H1 (cell line): ENCODE results near the gene MDH1B. TPM values are rescaled to one million over a fixed set of nuclear protein-coding genes. Genes with fewer than 3 reads are reported as not detected.

Experiments
- CTCF ChIA-PET: fragments of 300-600 bp; sonication (Branson Sonifier 250); formaldehyde crosslinking; loops from one replicate; lab custom pipeline; 2021; ENCODE audit not compliant: partially characterized antibody; lab: Charles Lee
- POLR2A ChIA-PET: fragments of 300-600 bp; sonication (Branson Sonifier 250); formaldehyde crosslinking; loops from one replicate; lab custom pipeline; 2021; ENCODE audit warnings: inconsistent platforms; ENCODE audit not compliant: partially characterized antibody; lab: Charles Lee
- DNase-seq, 2 experiments: peaks; one replicate each; pipeline versions ENCODE4 v3.0.0 to v3.0.0-alpha.2; 2010 to 2022; ENCODE audit warnings: low spot score in 2 of 2, low read depth in 1 of 2, mixed read lengths in 1 of 2
- FAIRE-seq: peaks from 2 replicates; lab custom pipeline; 2011; peaks lifted over from hg19 to GRCh38; lab: Jason Lieb, UNC
- H2AFZ ChIP-seq: 2 replicates; pipeline ENCODE4 v1.8.1; 2012; ENCODE audit warnings: low read length, inconsistent platforms
- H2AK5ac ChIP-seq: 2 replicates; pipeline ENCODE4 v1.6.1; 2013; ENCODE audit warnings: low read depth, low read length
- H2BK120ac ChIP-seq: replicated peaks from 2 replicates; pipeline ENCODE3; 2013; ENCODE audit warnings: low read depth, low read length, inconsistent platforms
- H2BK12ac ChIP-seq: 2 replicates; pipeline ENCODE4 v1.6.1; 2013; ENCODE audit warnings: low read depth, low read length
- H2BK15ac ChIP-seq: 2 replicates; pipeline ENCODE4 v1.6.1; 2013; ENCODE audit warnings: low read length
- H2BK20ac ChIP-seq: 2 replicates; pipeline ENCODE4 v1.6.1; 2013; ENCODE audit warnings: low read length
- H2BK5ac ChIP-seq: 2 replicates; pipeline ENCODE4 v1.6.1; 2013; ENCODE audit warnings: low read depth, low read length
- H3K14ac ChIP-seq: 2 replicates; pipeline ENCODE4 v1.6.1; 2013; ENCODE audit warnings: inconsistent platforms; ENCODE audit not compliant: insufficient read length
- H3K18ac ChIP-seq: 2 replicates; pipeline ENCODE4 v1.6.1; 2013; ENCODE audit warnings: low read length; ENCODE audit errors: extremely low read depth
- H3K23ac ChIP-seq: 2 replicates; pipeline ENCODE4 v1.6.1; 2013; ENCODE audit warnings: inconsistent platforms; ENCODE audit not compliant: insufficient read length
- H3K23me2 ChIP-seq: 2 replicates; pipeline ENCODE4 v1.6.1; 2013; ENCODE audit warnings: low read depth, low read length
- H3K27ac ChIP-seq: 2 replicates; pipeline ENCODE4 v1.6.1; 2011; ENCODE audit warnings: low read depth, low read length, inconsistent platforms
- H3K27me3 ChIP-seq, 4 experiments: replicated peaks in 1 of 4; 1 replicate in 1 of 4; 2 replicates in 3 of 4; pipeline versions ENCODE4 v1.6.1 to v1.8.1; 2011 to 2013; ENCODE audit warnings: low read length in 3 of 4, mild to moderate bottlenecking in 3 of 4, inconsistent platforms in 2 of 4, mixed read lengths in 2 of 4, moderate library complexity in 1 of 4; ENCODE audit not compliant: control insufficient read depth in 3 of 4, insufficient read depth in 3 of 4; ENCODE audit errors: extremely low read depth in 1 of 4
- H3K36me3 ChIP-seq, 4 experiments: 2 replicates each; pipeline versions ENCODE4 v1.6.1 to v1.8.1; 2011 to 2013; ENCODE audit warnings: mild to moderate bottlenecking in 4 of 4, low read length in 3 of 4, moderate library complexity in 2 of 4, control low read depth in 1 of 4, inconsistent platforms in 1 of 4; ENCODE audit not compliant: insufficient read depth in 4 of 4, control insufficient read depth in 2 of 4
- H3K4ac ChIP-seq: replicated peaks from 2 replicates; pipeline ENCODE3; 2013; ENCODE audit warnings: low read length, low read depth, mixed read lengths, inconsistent platforms; ENCODE audit not compliant: insufficient read length
- H3K4me1 ChIP-seq, 4 experiments: replicated peaks in 1 of 4; 1 replicate in 1 of 4; 2 replicates in 3 of 4; pipeline versions ENCODE4 v1.6.1 to v1.8.1; 2011 to 2013; ENCODE audit warnings: low read length in 3 of 4, inconsistent platforms in 2 of 4, mixed read lengths in 1 of 4; ENCODE audit not compliant: insufficient read depth in 4 of 4, control insufficient read depth in 3 of 4
- H3K4me2 ChIP-seq, 2 experiments: 2 replicates each; pipeline versions ENCODE4 v1.6.1 to v1.8.1; 2011 to 2013; ENCODE audit warnings: low read depth in 2 of 2, low read length in 2 of 2, control low read depth in 1 of 2, inconsistent platforms in 1 of 2, mild to moderate bottlenecking in 1 of 2; ENCODE audit not compliant: insufficient read depth in 1 of 2
- H3K4me3 ChIP-seq, 4 experiments: fragments of 200-600, 300-600 bp in 1 of 4; sonication (generic), shearing (Covaris generic), sonication (Bioruptor Twin) in 1 of 4; 2 replicates each; pipeline versions ENCODE4 v1.5.1 to v1.8.1; 2011 to 2016; ENCODE audit warnings: low read length in 4 of 4, low read depth in 3 of 4, control low read depth in 2 of 4, inconsistent platforms in 2 of 4, mild to moderate bottlenecking in 2 of 4, mixed read lengths in 1 of 4, moderate library complexity in 1 of 4; ENCODE audit not compliant: insufficient read depth in 2 of 4; ENCODE audit errors: extremely low read depth in 1 of 4
- H3K56ac ChIP-seq: replicated peaks from 2 replicates; pipeline ENCODE3; 2013; ENCODE audit warnings: low read depth, mild to moderate bottlenecking, mixed read lengths, low read length, inconsistent platforms; ENCODE audit not compliant: insufficient read length
- H3K79me1 ChIP-seq: 2 replicates; pipeline ENCODE4 v1.6.1; 2013; ENCODE audit warnings: low read depth, low read length, control low read depth
- H3K79me2 ChIP-seq, 2 experiments: 2 replicates each; pipeline versions ENCODE4 v1.6.1 to v1.8.1; 2012 to 2013; ENCODE audit warnings: low read length in 2 of 2, mild to moderate bottlenecking in 2 of 2, inconsistent platforms in 1 of 2; ENCODE audit not compliant: insufficient read depth in 2 of 2, control insufficient read depth in 1 of 2
- H3K9ac ChIP-seq, 4 experiments: replicated peaks in 1 of 4; 1 replicate in 1 of 4; 2 replicates in 3 of 4; pipeline versions ENCODE4 v1.6.1 to v1.8.1; 2011 to 2013; ENCODE audit warnings: low read depth in 3 of 4, low read length in 3 of 4, control low read depth in 2 of 4, mild to moderate bottlenecking in 2 of 4, moderate library complexity in 2 of 4, inconsistent platforms in 1 of 4; ENCODE audit errors: extremely low read depth in 1 of 4
- H3K9me3 ChIP-seq, 2 experiments: 2 replicates each; pipeline versions ENCODE4 v1.6.1 to v1.8.1; 2012 to 2013; ENCODE audit warnings: mild to moderate bottlenecking in 2 of 2, moderate library complexity in 2 of 2, control low read depth in 1 of 2, inconsistent platforms in 1 of 2, low read depth in 1 of 2, low read length in 1 of 2, mixed read lengths in 1 of 2; ENCODE audit not compliant: insufficient read depth in 2 of 2
- H4K20me1 ChIP-seq, 2 experiments: replicated peaks in 1 of 2; 2 replicates each; pipeline versions ENCODE3 to v1.8.1; 2011 to 2013; ENCODE audit warnings: inconsistent platforms in 2 of 2, low read length in 2 of 2, mild to moderate bottlenecking in 1 of 2; ENCODE audit not compliant: insufficient read depth in 2 of 2, control insufficient read depth in 1 of 2
- H4K5ac ChIP-seq: 2 replicates; pipeline ENCODE4 v1.6.1; 2013; ENCODE audit warnings: low read length, low read depth, mixed read lengths, inconsistent platforms; ENCODE audit not compliant: insufficient read length
- H4K8ac ChIP-seq: 2 replicates; pipeline ENCODE4 v1.8.0; 2013; ENCODE audit warnings: mild to moderate bottlenecking, moderate library complexity, low read length, inconsistent platforms; ENCODE audit not compliant: insufficient read depth; ENCODE audit errors: extremely low read depth
- H4K91ac ChIP-seq: replicated peaks from 2 replicates; pipeline ENCODE3; 2013; ENCODE audit warnings: low read length, mixed read lengths, inconsistent platforms; ENCODE audit not compliant: insufficient read length
- RAD21 ChIP-seq, 2 experiments: IDR thresholded peaks in 1 of 2; conservative IDR thresholded peaks in 1 of 2; 2 replicates each; pipeline ENCODE4 v1.6.1; 2011; ENCODE audit warnings: low read depth in 2 of 2, low read length in 2 of 2, improper control_type of control experiment in 1 of 2, inconsistent platforms in 1 of 2, mild to moderate bottlenecking in 1 of 2, moderate library complexity in 1 of 2
- RFX5 ChIP-seq: IDR thresholded peaks from 2 replicates; pipeline ENCODE4 v1.6.1; 2011; ENCODE audit warnings: low read depth, low read length, improper control_type of control experiment, borderline replicate concordance
- WGBS, 2 experiments: shearing (Covaris generic) in 1 of 2; methylation state at CpG; one replicate each; pipeline versions ENCODE4 v1.1.6 to v1.1.7; 2013 to 2015; ENCODE audit warnings: low lambda C conversion rate in 2 of 2, mixed read lengths in 2 of 2, inconsistent platforms in 1 of 2, low coverage in 1 of 2, missing lambda C conversion rate in 1 of 2; ENCODE audit not compliant: insufficient replicate concordance in 2 of 2, insufficient coverage in 1 of 2, insufficient read length in 1 of 2; ENCODE audit errors: extremely low coverage in 1 of 2, missing lambda C conversion rate in 1 of 2; 5-methylcytosine and 5-hydroxymethylcytosine counted together
- polyA plus RNA-seq, 7 experiments: library from polyadenylated mRNA; depleted of rRNA in 3 of 7; stranded (reverse) in 5 of 7; unstranded in 2 of 7; fragments of >200 nt in 5 of 7; fragments of 200-250 nt in 2 of 7; gene quantifications; 1 replicate in 5 of 7; 2 replicates in 1 of 7; 4 replicates in 1 of 7; pipeline versions ENCODE4 v1.2.1 to v1.2.3, GENCODE V29; 2011 to 2013; ENCODE audit warnings: missing spikeins in 2 of 7, mixed read lengths in 2 of 7
- total RNA-seq: library from RNA; stranded (reverse); fragmentation: NEBNext Ultra II Directional; extraction: Animal tissue kit (Norgen Biotek cat#: 25700); gene quantifications from 2 replicates; pipeline ENCODE4 v1.2.1, GENCODE V29; 2021

Gene MDH1B
- total and polyA plus RNA-seq, 2 of the 8 experiments (the other 6 are each of a cell fraction or from before 2014, with no cell fraction given) = 1.5 to 2.1 TPM

DNA sequence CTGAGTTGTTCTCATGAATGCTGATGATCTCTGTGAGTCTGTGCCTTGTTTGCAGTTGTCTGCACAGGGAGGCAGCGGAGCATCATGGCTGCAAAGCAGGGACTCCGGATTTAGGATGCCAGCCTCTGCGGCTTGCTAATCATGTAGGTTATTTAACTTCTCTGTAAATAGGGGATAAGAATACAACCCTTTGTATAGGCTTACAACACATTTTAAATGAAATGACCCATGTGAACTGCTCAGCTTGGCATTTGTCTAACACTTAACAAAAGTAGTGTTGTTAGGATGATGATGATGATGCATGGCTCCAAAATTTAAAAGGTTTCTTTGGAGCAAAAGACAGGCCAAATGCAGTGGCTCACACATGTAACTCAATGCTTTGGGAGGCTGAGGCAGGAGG is 66.3 kb downstream of the MDH1B start:
- CTCF ChIA-PET = interaction anchor here (0.8 to 6.6 kb wide), 5 partner anchors 70 to 777 kb away, joined by 3 to 78 read pairs (median 4); no protein-coding TSS in a partner anchor

More for the DNA sequence above, 66.3 kb downstream of the MDH1B start:
- H3K18ac ChIP-seq = no peak overlapping the region
- no peak overlapping the region for H3K27ac ChIP-seq
- no peaks in the 10 kb centered on the region for H3K79me2 ChIP-seq
- H4K20me1 ChIP-seq = no peaks in the 10 kb centered on the region
- H2BK15ac ChIP-seq = no peak overlapping the region
- no peak overlapping the region for H3K4ac ChIP-seq
- no peaks in the 10 kb centered on the region for H3K23me2 ChIP-seq
- no peaks in the 10 kb centered on the region for H3K36me3 ChIP-seq
- no peak overlapping the region for H2BK5ac ChIP-seq
- no peak overlapping the region for H3K4me3 ChIP-seq
- H3K27me3 ChIP-seq = no peaks in the 10 kb centered on the region
- H2AK5ac ChIP-seq = no peak overlapping the region
- no peak overlapping the region for H2BK20ac ChIP-seq
- POLR2A ChIA-PET = no interaction called here
- DNase-seq = no peak
- H3K23ac ChIP-seq = no peak overlapping the region
- H4K91ac ChIP-seq = no peak overlapping the region
- no peaks in the 10 kb centered on the region for H3K9me3 ChIP-seq
- H4K8ac ChIP-seq = no peak overlapping the region
- no peak overlapping the region for H3K9ac ChIP-seq
- H4K5ac ChIP-seq = no peak overlapping the region
- no peak overlapping the region for H3K56ac ChIP-seq
- TF ChIP-seq RAD21 (IDR thresholded peaks at IDR 0.05 in 1 of 2, conservative IDR thresholded peaks at IDR 0.05 in 1 of 2; ENCODE audit: low read depth in 2 of 2, low read length in 2 of 2) = 0 out of 4 replicates have a peak, but pooled peaks of 1 of the 2 experiments have one; percentile 4
- no peak for TF ChIP-seq RFX5
- H3K4me2 ChIP-seq = no peak overlapping the region
- H2BK12ac ChIP-seq = no peak overlapping the region
- no peak overlapping the region for H2BK120ac ChIP-seq
- H3K4me1 ChIP-seq = 0 out of 7 replicates have a peak, but pooled peaks cover 0 to 2% (median 0%) of the 10 kb centered on the region in 4 experiments
- H3K14ac ChIP-seq = no peak overlapping the region
- H2AFZ ChIP-seq = no peak overlapping the region
- WGBS, 2 experiments = 70% methylated on average over 3 of the region's 3 CpGs; no CpG with 5 or more reads in 1 of the 2 experiments
- no peak for FAIRE-seq
- no peaks in the 10 kb centered on the region for H3K79me1 ChIP-seq
